Uterus (tissue), 2 donors: ENCODE results near the gene RIPK4.

Experiments used
- CTCF ChIP-seq, 4 experiments: fragments of 200-600 bp in 2 of 4; fragments of 450-650 bp in 2 of 4; sonication (generic) in 2 of 4; IDR thresholded peaks; one replicate each; pipeline ENCODE4 v1.5.1; 2016 to 2019; ENCODE audit warnings: antibody characterized with exemption in 4 of 4, mild to moderate bottlenecking in 2 of 4, moderate library complexity in 1 of 4
- POLR2A ChIP-seq, 2 donors: fragments of 450-650 bp; IDR thresholded peaks; one replicate each; pipeline ENCODE4 v1.6.1; 2016; ENCODE audit warnings: antibody characterized with exemption in 2 of 2, mild to moderate bottlenecking in 1 of 2, moderate library complexity in 1 of 2

- TF ChIP-seq CTCF (IDR thresholded peaks at IDR 0.05) (no peak), POLR2A (IDR thresholded peaks at IDR 0.05) (no peak)
Observed at GRCh38 chr21:41740604-41741252, 26.1 kb downstream of the RIPK4 start.
